DOHH2 (cell line): ENCODE measurements around the gene THOC7.

Experiments used
- H3F3A ChIP-seq: fragments of 200-600 bp; sonication (generic), shearing (Covaris generic); 2 replicates; pipeline ENCODE4 v1.6.0; 2016; ENCODE audit warnings: antibody characterized with exemption, mild to moderate bottlenecking; ENCODE audit not compliant: control insufficient read depth, insufficient read depth
- H3K27ac ChIP-seq: fragments of 200-600 bp; sonication (generic); 2 replicates; pipeline ENCODE4 v1.5.1; 2014; ENCODE audit warnings: low read depth, mild to moderate bottlenecking, low read length, moderate library complexity
- H3K27me3 ChIP-seq: fragments of 200-600 bp; sonication (generic); 2 replicates; pipeline ENCODE4 v1.6.1; 2014; ENCODE audit warnings: mild to moderate bottlenecking, low read length, mixed read lengths; ENCODE audit not compliant: control insufficient read depth
- H3K36me3 ChIP-seq: fragments of 200-600 bp; sonication (generic); 2 replicates; pipeline ENCODE4 v1.6.1; 2014; ENCODE audit warnings: mild to moderate bottlenecking, low read length, moderate library complexity, mixed read lengths; ENCODE audit not compliant: control insufficient read depth
- H3K4me1 ChIP-seq: fragments of 200-600 bp; sonication (generic); 2 replicates; pipeline ENCODE4 v1.6.1; 2014; ENCODE audit warnings: mild to moderate bottlenecking, low read length, mixed read lengths; ENCODE audit not compliant: control insufficient read depth
- H3K4me2 ChIP-seq: fragments of 200-600 bp; sonication (generic); 2 replicates; pipeline ENCODE4 v1.6.0; 2014; ENCODE audit warnings: mild to moderate bottlenecking, low read length, moderate library complexity
- H3K4me3 ChIP-seq: fragments of 200-600 bp; sonication (generic); 2 replicates; pipeline ENCODE4 v1.5.1; 2014; ENCODE audit warnings: mild to moderate bottlenecking, low read length, mixed read lengths
- H3K79me2 ChIP-seq: fragments of 200-600 bp; sonication (generic); 2 replicates; pipeline ENCODE4 v1.6.1; 2014; ENCODE audit warnings: mild to moderate bottlenecking, low read length, mixed read lengths; ENCODE audit not compliant: control insufficient read depth
- H3K9me2 ChIP-seq: fragments of 200-600 bp; sonication (generic); replicated peaks from 2 replicates; pipeline ENCODE4 v1.6.1; 2014; ENCODE audit warnings: mild to moderate bottlenecking, low read length, mixed read lengths; ENCODE audit not compliant: control insufficient read depth
- H3K9me3 ChIP-seq: fragments of 200-600 bp; sonication (generic); 2 replicates; pipeline ENCODE4 v1.6.1; 2014; ENCODE audit warnings: antibody characterized with exemption, low read length, mixed read lengths; ENCODE audit not compliant: control insufficient read depth, insufficient read depth
- H4K20me1 ChIP-seq: fragments of 200-600 bp; sonication (generic); 2 replicates; pipeline ENCODE4 v1.6.0; 2014; ENCODE audit warnings: low read depth, mild to moderate bottlenecking, antibody characterized with exemption, low read length, moderate library complexity; ENCODE audit not compliant: control insufficient read depth, insufficient read depth
- CTCF ChIP-seq: fragments of 200-600 bp; sonication (generic); IDR thresholded peaks from one replicate; pipeline ENCODE4 v1.5.1; 2014; ENCODE audit warnings: antibody characterized with exemption, mild to moderate bottlenecking, low read depth, low read length; ENCODE audit not compliant: poor library complexity, severe bottlenecking
- EZH2phosphoT487 ChIP-seq: fragments of 200-600 bp; sonication (generic); IDR thresholded peaks from 2 replicates; pipeline ENCODE4 v1.6.1; 2017; ENCODE audit warnings: borderline replicate concordance, mild to moderate bottlenecking, antibody characterized with exemption, low read length, moderate library complexity, mixed read lengths

THOC7 gene

GRCh38 chr3:63791974-63792373 lies 71.6 kb downstream of the THOC7 start:
- Histone ChIP-seq H4K20me1 (no peaks in the 10 kb centered on the region), H3K79me2 (no peaks in the 10 kb centered on the region), H3K4me2 (no peak overlapping the region), H3K4me3 (no peak overlapping the region), H3K27me3 (no peaks in the 10 kb centered on the region), H3K27ac (no peak overlapping the region), H3K9me2 (no peaks in the 10 kb centered on the region), H3K9me3 (no peaks in the 10 kb centered on the region), H3K36me3 (no peaks in the 10 kb centered on the region), H3K4me1 (no peaks in the 10 kb centered on the region), H3F3A (no peaks in the 10 kb centered on the region)
- peak; percentile 16 for TF ChIP-seq CTCF
- TF ChIP-seq EZH2phosphoT487, result no peak
